ENCODE results near the gene TVP23C.
"Not testable (repeated sequence)": the region's sequence is repeated elsewhere in the genome, so short reads cannot be mapped to it uniquely, and the experiment has no call there.

TVP23C gene

DNA sequence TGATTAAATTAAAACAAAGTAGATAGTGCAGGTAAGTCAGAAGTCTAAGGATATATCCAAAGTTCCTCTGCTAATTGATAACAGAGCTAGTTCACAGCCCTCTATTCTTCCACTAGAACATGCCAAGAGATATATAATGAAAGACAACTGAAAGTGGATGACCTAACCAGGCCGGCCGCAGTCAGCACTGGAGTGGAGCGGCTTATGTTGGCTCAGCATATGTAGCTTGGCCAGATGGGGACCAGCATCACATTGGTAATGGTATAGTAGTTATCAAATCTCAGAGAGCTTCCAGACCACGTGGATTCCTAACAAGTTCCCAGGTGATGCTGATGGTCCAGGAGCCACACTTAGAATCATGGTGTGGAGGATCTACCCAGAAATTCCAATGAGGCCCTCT, 18.2 kb upstream of the TVP23C start:
- H3K4me1 ChIP-seq (ENCODE audit: insufficient read depth, low read length, severe bottlenecking); H3K27ac ChIP-seq (ENCODE audit: low read depth, low read length, poor library complexity, severe bottlenecking); H4K20me1 ChIP-seq (ENCODE audit: insufficient read depth, low read length); H3K4me3 ChIP-seq (ENCODE audit: low read depth, low read length, poor library complexity, severe bottlenecking); H3K9ac ChIP-seq (ENCODE audit: low read length); H3K9me2 ChIP-seq (ENCODE audit: low read depth, low read length); H3K79me2 ChIP-seq (ENCODE audit: insufficient read depth, low read length); H3K36me3 ChIP-seq (ENCODE audit: insufficient read depth, low read length); H3K27me3 ChIP-seq (ENCODE audit: insufficient read depth, low read length); H2AFZ ChIP-seq (ENCODE audit: low read length); H3K9me3 ChIP-seq (ENCODE audit: low read length); H3F3A ChIP-seq (ENCODE audit: insufficient read depth, low read length); H3K4me2 ChIP-seq (ENCODE audit: low read length): not testable (repeated sequence)

DNA sequence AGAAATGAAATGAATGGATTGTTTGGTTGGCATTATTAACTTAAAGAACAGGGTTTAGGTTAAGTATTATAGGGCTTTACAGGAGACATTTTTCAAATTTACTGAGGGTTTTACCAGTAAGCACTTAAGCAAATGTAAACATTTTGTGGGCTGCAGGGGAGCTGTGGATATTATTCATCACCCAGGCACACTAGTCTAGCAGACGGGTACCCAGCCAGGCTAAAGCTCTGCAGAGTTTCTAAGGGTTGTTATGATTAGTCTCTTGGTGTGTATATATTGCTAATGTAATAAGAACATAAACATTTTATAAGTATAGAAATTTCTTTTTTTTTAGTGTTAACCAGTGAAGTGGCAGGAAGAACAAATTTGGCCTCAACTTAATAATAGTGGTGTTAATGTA, 13.6 kb upstream of the TVP23C start:
- H3K9me2 ChIP-seq (ENCODE audit: low read depth, low read length); H3K27me3 ChIP-seq (ENCODE audit: insufficient read depth, low read length); H2AFZ ChIP-seq (ENCODE audit: low read length); H3F3A ChIP-seq (ENCODE audit: insufficient read depth, low read length); H3K9ac ChIP-seq (ENCODE audit: low read length); H3K4me2 ChIP-seq (ENCODE audit: low read length); H3K9me3 ChIP-seq (ENCODE audit: low read length); H4K20me1 ChIP-seq (ENCODE audit: insufficient read depth, low read length); H3K27ac ChIP-seq (ENCODE audit: low read depth, low read length, poor library complexity, severe bottlenecking); H3K36me3 ChIP-seq (ENCODE audit: insufficient read depth, low read length); H3K4me1 ChIP-seq (ENCODE audit: insufficient read depth, low read length, severe bottlenecking); H3K4me3 ChIP-seq (ENCODE audit: low read depth, low read length, poor library complexity, severe bottlenecking); H3K79me2 ChIP-seq (ENCODE audit: insufficient read depth, low read length): not testable (repeated sequence)

GRCh38 chr17:15574660-15575059, 11.4 kb upstream of the TVP23C start:
- H3K79me2 ChIP-seq (ENCODE audit: insufficient read depth, low read length); H4K20me1 ChIP-seq (ENCODE audit: insufficient read depth, low read length); H3K27ac ChIP-seq (ENCODE audit: low read depth, low read length, poor library complexity, severe bottlenecking); H3K4me2 ChIP-seq (ENCODE audit: low read length); H3K9me2 ChIP-seq (ENCODE audit: low read depth, low read length); H3F3A ChIP-seq (ENCODE audit: insufficient read depth, low read length); H3K4me1 ChIP-seq (ENCODE audit: insufficient read depth, low read length, severe bottlenecking); H3K27me3 ChIP-seq (ENCODE audit: insufficient read depth, low read length); H2AFZ ChIP-seq (ENCODE audit: low read length); H3K4me3 ChIP-seq (ENCODE audit: low read depth, low read length, poor library complexity, severe bottlenecking); H3K9me3 ChIP-seq (ENCODE audit: low read length); H3K9ac ChIP-seq (ENCODE audit: low read length); H3K36me3 ChIP-seq (ENCODE audit: insufficient read depth, low read length): not testable (repeated sequence)

DNA sequence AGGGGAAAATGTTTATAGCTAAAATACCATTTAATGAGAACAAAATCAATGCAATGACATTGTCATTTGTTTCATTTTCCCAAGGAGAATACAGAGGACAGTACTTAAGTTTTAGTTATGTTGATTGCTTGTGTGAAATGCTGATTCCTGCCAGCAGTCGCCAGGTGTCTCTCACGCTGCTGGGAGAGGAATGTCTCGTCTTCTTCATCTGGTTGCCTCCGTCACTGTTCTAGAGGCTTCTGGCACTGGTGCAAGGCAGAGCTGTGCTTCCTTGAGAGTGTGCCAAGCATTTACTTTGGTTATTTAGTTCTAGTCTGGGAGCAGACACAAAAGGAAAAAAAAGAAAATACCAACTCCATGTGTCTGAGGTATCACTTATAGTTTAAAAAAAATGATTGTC, 10.6 kb upstream of the TVP23C start:
- H3K4me3 ChIP-seq (ENCODE audit: low read depth, low read length, poor library complexity, severe bottlenecking); H3K9me2 ChIP-seq (ENCODE audit: low read depth, low read length); H4K20me1 ChIP-seq (ENCODE audit: insufficient read depth, low read length); H3K27me3 ChIP-seq (ENCODE audit: insufficient read depth, low read length); H3K79me2 ChIP-seq (ENCODE audit: insufficient read depth, low read length); H3K36me3 ChIP-seq (ENCODE audit: insufficient read depth, low read length); H2AFZ ChIP-seq (ENCODE audit: low read length); H3F3A ChIP-seq (ENCODE audit: insufficient read depth, low read length); H3K9ac ChIP-seq (ENCODE audit: low read length); H3K9me3 ChIP-seq (ENCODE audit: low read length); H3K27ac ChIP-seq (ENCODE audit: low read depth, low read length, poor library complexity, severe bottlenecking); H3K4me2 ChIP-seq (ENCODE audit: low read length); H3K4me1 ChIP-seq (ENCODE audit: insufficient read depth, low read length, severe bottlenecking): not testable (repeated sequence)
- peak; percentile 11; the same call in 1 of the 2 replicates for TF ChIP-seq CTCF (IDR thresholded peaks at IDR 0.05; ENCODE audit: low read length)

DNA sequence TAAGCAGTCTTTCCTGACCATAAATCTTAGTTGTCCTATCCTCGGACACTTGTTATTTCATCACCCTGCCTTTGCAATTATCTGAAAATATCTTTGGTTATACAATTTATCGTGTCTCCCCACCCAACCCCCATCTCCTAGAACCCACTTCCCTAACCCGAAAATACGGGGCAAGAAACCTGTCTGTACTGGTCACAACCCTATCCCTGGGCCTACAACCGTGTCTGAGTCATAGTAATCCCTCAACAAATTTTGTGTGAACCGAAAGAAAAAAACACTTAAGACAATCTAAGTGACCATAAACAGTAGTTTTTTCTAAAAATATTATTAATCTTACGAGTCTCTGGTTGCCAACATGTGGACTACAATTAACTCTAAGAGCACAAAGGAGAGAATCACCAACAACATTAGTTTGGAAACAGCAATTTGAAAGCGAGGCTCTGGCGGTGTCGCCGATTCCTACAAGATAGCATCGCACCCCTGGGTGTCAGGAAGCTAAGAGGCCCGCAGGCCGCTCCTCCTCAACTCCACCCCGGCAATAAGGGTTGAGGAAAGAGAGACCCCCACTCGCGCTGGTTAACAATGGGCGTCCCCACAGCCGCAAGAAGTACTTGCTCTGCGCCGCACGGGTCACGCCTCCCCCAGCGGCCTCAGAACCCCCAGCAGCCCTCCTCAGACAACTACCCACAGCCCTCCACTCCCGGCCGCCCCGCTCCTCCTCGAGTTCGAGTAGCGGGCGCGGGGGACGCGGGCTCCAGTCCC, 489 bp downstream of the TVP23C start:
- H3K9me3 ChIP-seq (ENCODE audit: low read length); H3K79me2 ChIP-seq (ENCODE audit: insufficient read depth, low read length); H3K4me1 ChIP-seq (ENCODE audit: insufficient read depth, low read length, severe bottlenecking); H3K27me3 ChIP-seq (ENCODE audit: insufficient read depth, low read length); H3K36me3 ChIP-seq (ENCODE audit: insufficient read depth, low read length); H3K27ac ChIP-seq (ENCODE audit: low read depth, low read length, poor library complexity, severe bottlenecking); H3K9me2 ChIP-seq (ENCODE audit: low read depth, low read length); H4K20me1 ChIP-seq (ENCODE audit: insufficient read depth, low read length); H3F3A ChIP-seq (ENCODE audit: insufficient read depth, low read length); H2AFZ ChIP-seq (ENCODE audit: low read length): not testable (repeated sequence)
- peak overlapping the region; percentile 62 for H3K4me3 ChIP-seq (ENCODE audit: low read depth, low read length, poor library complexity, severe bottlenecking)
- peak overlapping the region; percentile 50 for H3K4me2 ChIP-seq (ENCODE audit: low read length)
- peak overlapping the region; percentile 45; the same call in 1 of the 2 replicates for H3K9ac ChIP-seq (ENCODE audit: low read length)

DNA sequence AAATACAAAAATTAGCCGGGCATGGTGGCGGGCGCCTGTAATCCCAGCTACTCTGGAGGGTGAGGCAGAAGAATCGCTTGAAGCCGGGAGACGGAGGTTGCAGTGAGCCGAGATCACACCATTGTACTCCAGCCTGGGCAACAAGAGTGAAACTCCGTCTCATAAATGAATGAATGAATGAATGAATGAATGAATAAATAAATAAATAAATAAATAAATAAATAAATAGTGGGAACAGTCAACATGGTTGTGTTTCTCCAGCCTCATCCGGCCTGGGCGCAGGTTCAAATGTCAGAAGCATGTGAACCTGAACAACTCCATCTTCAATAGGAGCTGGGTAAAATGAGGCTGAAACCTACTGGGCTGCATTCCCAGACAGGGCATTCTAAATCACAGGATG, 1.8 kb downstream of the TVP23C start:
- H3K9me2 ChIP-seq (ENCODE audit: low read depth, low read length); H3K36me3 ChIP-seq (ENCODE audit: insufficient read depth, low read length); H3K9me3 ChIP-seq (ENCODE audit: low read length); H3K79me2 ChIP-seq (ENCODE audit: insufficient read depth, low read length); H3K27me3 ChIP-seq (ENCODE audit: insufficient read depth, low read length); H3F3A ChIP-seq (ENCODE audit: insufficient read depth, low read length); H3K4me2 ChIP-seq (ENCODE audit: low read length); H3K27ac ChIP-seq (ENCODE audit: low read depth, low read length, poor library complexity, severe bottlenecking); H3K9ac ChIP-seq (ENCODE audit: low read length); H3K4me1 ChIP-seq (ENCODE audit: insufficient read depth, low read length, severe bottlenecking); H3K4me3 ChIP-seq (ENCODE audit: low read depth, low read length, poor library complexity, severe bottlenecking); H4K20me1 ChIP-seq (ENCODE audit: insufficient read depth, low read length); H2AFZ ChIP-seq (ENCODE audit: low read length): not testable (repeated sequence)

GRCh38 chr17:15558403-15559105, 4.7 kb downstream of the TVP23C start:
- H3K4me1 ChIP-seq (ENCODE audit: insufficient read depth, low read length, severe bottlenecking); H3K27me3 ChIP-seq (ENCODE audit: insufficient read depth, low read length); H3K9ac ChIP-seq (ENCODE audit: low read length): not testable (repeated sequence)

More at GRCh38 chr17:15558403-15559105, 4.7 kb downstream of the TVP23C start:
- not testable (repeated sequence) for H4K20me1 ChIP-seq (ENCODE audit: insufficient read depth, low read length); H2AFZ ChIP-seq (ENCODE audit: low read length); H3K36me3 ChIP-seq (ENCODE audit: insufficient read depth, low read length); H3K9me3 ChIP-seq (ENCODE audit: low read length); H3K79me2 ChIP-seq (ENCODE audit: insufficient read depth, low read length); H3K27ac ChIP-seq (ENCODE audit: low read depth, low read length, poor library complexity, severe bottlenecking); H3K4me2 ChIP-seq (ENCODE audit: low read length); H3K4me3 ChIP-seq (ENCODE audit: low read depth, low read length, poor library complexity, severe bottlenecking); H3K9me2 ChIP-seq (ENCODE audit: low read depth, low read length); H3F3A ChIP-seq (ENCODE audit: insufficient read depth, low read length)
